Measurements from ENCODE around the gene SORCS1.
A peak's percentile ranks its signal among the peaks of the same experiment; 100 is the strongest.
"Not testable (repeated sequence)": the region's sequence is repeated elsewhere in the genome, so short reads cannot be mapped to it uniquely, and the experiment has no call there.

The SORCS1 gene

DNA sequence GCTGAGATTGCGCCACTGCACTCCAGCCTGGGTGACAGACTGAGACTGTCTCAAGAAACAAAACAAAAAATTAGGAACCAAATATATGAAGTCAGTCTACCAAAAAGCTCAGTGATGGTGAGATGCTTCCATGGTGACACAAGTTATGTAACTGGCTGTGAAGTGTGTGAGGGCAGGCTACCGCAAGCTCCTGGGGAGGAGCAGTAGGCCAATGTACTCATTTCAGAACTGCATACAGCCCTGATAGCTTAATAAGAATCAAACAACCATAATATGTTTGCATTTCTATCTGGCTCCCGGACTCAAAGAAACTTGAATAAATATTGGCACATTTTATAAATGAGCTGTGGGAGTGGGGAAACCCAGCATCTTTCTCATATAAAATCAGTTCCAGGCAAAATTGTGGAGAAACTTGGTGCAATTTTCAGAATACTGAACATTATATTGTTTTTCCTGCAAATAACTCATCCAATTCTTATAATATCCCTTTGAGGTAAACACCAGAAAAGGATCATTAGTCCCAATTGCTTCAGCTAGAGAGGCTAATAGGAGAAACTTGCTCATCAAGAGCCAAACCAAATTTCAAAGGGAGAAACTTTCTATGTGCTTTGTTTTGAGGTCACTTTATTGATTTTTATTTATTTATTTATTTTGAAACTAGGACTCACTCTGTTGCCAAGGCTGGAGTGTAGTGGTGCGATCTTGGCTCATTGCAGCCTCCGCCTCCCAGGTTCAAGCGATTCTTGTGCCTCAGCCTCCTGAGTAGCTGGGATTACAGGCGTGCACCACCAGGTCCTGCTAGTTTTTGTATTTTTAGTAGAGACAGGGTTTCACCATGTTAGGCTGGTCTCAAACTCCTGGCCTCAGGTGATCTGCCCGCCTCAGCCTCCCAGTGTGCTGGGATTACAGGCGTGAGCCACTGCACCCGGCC, 127.0 kb downstream of the SORCS1 start:
- no peak for DNase-seq

DNA sequence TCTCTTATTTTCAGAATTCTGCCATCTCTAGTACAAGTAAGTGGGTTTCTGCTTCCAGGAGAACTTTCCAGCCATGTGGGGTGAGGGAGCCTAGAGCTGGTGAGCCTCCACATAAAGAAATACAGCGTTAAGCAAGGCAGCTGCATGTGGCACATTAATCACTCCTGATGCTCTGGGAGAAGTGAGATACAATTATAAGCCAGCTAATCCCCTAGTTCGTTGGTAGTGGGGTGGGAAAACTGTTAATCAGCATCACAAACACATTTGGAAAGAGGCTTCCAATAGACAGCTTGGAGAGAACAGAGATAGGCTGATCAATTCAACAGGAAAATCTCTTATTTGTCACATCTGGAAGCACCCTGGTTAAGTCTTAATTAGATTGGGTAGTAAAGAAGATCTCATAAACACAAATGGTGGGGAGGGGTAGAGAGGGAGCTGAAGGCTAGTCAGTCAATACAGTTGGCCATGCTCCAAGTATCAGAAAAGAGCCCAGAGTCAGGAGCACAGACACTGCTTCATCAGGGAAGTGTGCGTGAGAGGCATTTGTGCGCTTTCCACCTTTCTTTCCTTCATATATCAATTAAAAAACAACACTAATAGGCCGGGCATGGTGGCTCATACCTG, 130.6 kb downstream of the SORCS1 start:
- no peak for DNase-seq

DNA sequence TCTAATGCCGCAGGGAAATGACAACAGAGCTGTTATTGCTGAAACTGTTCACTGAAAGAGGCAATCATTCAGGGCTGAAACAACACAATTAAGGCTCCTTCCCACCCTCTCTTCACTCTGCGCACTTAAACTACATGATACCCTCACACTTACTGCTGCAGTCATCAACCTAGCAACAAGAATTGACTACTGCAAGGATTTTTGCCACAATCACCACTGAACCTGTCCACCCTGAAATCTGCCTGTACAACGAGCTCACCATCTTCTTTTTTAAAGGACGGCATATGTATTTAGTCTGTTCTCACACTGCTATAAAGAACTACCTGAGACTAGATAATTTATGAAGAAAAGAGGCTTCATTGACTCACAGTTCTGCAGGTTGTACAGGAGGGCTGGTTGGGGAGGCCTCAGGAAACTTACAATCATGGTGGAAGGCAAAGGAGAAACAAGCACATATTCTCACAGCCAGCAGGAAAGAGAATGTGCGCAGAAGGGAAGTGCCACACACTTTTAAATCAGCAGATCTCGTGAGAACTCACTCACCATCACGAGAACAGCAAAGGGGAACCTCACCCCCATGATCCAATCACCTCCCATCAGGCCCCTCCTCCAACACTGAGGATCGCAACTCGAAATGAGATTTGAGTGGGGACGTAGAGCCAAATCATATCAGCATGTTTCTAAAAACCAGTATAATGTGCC, 131.7 kb downstream of the SORCS1 start:
- DNase-seq, result no peak

- no peak for DNase-seq
These were observed 132.4 kb downstream of the SORCS1 start for GRCh38 chr10:107031931-107032699.

- no peak for DNase-seq
These were observed 136.3 kb downstream of the SORCS1 start for GRCh38 chr10:107028236-107028635.

GRCh38 chr10:107025676-107026075, 138.8 kb downstream of the SORCS1 start:
- no peak for DNase-seq

DNA sequence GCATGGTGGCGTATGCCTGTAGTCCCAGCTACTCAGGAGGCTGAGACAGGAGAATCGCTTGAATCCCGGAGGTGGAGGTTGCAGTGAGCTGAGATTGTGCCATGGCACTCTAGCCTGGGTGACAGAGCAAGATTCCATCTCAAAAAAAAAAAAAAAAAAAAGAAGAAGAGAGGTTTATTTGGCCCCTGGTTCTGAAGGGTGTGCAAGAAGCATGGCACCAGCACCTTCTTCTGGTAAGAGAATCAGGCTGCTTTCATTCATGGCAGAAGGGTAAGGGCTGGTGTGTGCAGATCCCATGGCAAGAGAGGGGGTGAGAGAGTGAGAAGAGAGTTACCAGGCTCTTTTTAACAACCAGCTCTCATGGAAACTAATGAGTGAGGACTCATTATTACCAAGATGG, 140.5 kb downstream of the SORCS1 start:
- DNase-seq, result not testable (repeated sequence)

GRCh38 chr10:107022600-107023354, 141.7 kb downstream of the SORCS1 start:
- no peak for DNase-seq

GRCh38 chr10:107019154-107019553, 145.4 kb downstream of the SORCS1 start:
- no peak for DNase-seq

- DNase-seq, result no peak
These were observed 151.1 kb downstream of the SORCS1 start for GRCh38 chr10:107013258-107014006.

DNA sequence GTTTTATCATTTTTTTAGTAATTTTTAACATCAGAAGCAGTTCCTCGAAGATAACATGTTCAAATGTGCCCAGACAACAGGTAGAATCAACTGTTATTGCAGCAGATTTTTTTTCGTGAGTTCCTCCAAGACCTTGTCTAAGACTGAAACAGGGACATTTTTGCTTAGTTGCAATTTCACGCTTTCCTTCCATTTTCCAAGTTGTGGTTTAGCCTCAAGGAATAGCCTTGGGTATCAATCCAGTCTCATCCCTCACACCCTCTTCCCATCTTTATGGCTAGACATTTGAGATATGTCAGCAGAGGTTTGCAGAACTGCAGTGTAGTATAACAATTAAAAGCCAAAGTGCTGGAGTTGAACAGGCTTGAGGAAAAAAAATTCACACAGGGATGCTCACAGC, 152.5 kb downstream of the SORCS1 start:
- no peak for DNase-seq

- DNase-seq, result no peak
These were observed 153.4 kb downstream of the SORCS1 start for GRCh38 chr10:107011105-107011504.

DNA sequence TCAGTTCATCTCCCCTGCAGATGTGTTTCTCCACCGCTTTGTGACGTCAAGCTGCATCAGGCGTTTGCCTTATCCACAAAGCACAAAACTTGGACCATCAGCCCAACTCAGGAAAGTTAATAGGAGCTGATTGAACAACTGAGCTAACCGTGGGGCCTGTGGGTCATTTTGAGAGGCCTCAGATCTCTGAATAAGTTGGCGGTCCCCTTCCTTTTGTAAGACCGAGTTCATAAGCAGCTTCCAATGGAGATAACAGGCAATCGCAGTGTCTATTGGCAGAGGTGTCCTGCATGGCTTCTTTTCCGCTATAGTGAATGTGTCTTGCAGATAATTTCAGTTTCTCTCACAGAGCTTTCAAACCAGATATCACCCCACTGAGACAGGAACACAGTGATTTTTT, 154.0 kb downstream of the SORCS1 start:
- no peak for DNase-seq

DNA sequence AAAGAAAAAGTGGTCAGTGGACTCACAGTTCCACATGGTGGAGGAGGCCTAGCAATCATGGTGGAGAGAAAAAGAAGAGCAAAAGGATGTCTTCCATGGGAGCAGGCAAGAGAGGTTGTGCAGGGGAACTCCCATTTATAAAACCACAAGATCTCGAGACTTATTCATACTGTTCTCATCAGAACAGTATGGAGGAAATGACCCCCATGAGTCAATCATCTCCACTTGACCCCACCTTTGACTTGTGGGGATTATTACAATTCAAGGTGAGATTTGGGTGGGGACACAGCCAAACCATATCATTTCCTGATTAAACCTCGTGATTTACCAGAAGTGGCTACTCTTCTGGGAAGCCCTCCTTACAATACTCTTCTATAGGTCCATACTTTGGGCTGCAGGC, 160.1 kb downstream of the SORCS1 start:
- DNase-seq, result no peak

DNA sequence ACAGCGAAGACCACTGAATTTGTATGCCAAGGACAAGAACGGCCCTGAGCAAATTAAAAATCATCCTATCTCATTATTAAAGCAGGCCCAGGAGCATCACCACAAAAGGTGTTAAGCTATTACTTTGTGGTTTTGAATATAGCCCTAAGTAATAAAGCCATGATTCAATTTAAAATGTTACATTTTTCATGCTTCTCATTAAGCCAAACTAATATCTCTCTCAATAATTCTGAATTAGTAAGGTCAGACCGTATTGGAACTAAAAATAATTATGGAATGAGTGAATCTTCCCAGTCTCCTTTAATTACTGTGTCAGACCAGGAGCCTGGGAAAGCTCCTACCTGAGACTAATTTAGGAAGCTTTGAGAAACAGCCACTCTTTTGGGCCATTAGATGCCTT, 162.4 kb downstream of the SORCS1 start:
- DNase-seq, result no peak

- DNase-seq, result no peak
These were observed 165.3 kb downstream of the SORCS1 start for GRCh38 chr10:106999118-106999707.

- peak; percentile 15 for DNase-seq
These were observed 166.8 kb downstream of the SORCS1 start for GRCh38 chr10:106997721-106998120.

DNA sequence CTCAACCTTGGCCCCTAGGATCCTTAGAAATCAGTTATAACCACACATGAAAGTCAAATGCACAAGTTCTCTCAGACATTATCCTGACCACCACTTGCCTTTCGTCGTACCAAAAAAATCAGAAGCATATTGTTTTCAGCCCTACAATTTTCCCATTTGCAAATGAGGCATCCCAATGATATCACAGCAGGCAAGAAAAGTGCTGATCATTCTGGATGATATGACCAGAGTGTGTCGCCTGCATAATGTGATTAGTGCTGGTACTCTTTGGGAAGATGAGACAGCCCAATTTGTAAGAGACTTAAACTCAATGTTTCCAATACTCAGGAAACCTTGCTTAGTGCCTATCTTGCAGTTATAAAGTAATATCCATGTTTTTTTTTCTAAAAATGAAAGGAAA, 168.0 kb downstream of the SORCS1 start:
- no peak for DNase-seq

- no peak for DNase-seq
These were observed 172.5 kb downstream of the SORCS1 start for GRCh38 chr10:106992055-106992454.

- DNase-seq, result no peak
These were observed 173.4 kb downstream of the SORCS1 start for GRCh38 chr10:106991091-106991490.

- DNase-seq, result no peak
These were observed 177.1 kb downstream of the SORCS1 start for GRCh38 chr10:106987362-106987761.
